Measurements from ENCODE around the gene CAMTA1. TPM values are rescaled to one million over a fixed set of nuclear protein-coding genes. Genes with fewer than 3 reads are reported as not detected.

Gene CAMTA1
- total RNA-seq, 2 donors from 2014 or later, result 76.6 to 85.8 TPM

DNA sequence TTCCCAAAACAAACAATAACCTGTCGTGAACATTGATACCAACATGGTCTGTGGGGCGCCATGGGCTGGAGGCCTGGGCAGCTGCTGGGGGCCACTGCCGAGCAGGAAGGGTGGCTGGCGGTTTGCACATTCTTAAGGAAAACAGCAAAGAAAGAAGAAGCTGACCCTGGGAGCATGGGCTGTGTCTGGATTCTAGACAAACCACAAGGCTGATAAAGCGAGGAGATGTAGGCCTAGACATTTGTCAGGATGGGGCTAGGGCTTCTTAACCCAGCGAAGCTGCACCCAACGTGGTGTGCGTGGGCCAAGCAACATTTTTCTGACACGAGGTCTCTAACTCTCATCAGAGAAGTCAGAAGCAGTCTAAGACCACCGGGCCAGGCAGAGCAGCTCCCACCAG lies 663.7 kb downstream of the CAMTA1 start:
- intact Hi-C loops (cut with DNase I, micrococcal nuclease), result loop anchor here in 1 of 2 donors (10.0 kb wide), 1 partner anchor 196 kb away; no protein-coding TSS in a partner anchor
- ATAC-seq, result no peak
- DNase-seq, result no peak

DNA sequence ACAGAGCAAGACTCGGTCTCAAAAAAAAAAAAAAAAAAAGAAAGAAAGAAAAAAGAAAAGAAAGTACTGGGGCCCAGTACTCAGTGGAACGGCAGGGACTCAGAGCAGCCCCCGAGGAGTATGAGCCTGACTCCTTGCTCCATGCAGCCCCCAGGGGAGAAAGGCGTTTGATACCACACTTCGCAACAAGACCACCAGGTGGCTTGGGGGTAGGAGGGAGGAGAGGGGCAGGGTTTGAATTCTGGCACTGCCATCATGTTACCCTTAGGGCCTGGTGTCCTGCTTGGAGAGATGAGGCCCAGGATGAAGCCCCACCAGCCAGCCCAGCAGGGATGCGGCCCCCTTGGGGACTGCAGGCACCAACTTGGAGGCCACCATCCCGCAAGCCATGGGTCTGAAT lies 664.5 kb downstream of the CAMTA1 start:
- intact Hi-C loops (cut with DNase I, micrococcal nuclease), result loop anchor here in 1 of 2 donors (10.0 kb wide), 1 partner anchor 195 kb away; no protein-coding TSS in a partner anchor
- ATAC-seq (no peak), DNase-seq (no peak)

DNA sequence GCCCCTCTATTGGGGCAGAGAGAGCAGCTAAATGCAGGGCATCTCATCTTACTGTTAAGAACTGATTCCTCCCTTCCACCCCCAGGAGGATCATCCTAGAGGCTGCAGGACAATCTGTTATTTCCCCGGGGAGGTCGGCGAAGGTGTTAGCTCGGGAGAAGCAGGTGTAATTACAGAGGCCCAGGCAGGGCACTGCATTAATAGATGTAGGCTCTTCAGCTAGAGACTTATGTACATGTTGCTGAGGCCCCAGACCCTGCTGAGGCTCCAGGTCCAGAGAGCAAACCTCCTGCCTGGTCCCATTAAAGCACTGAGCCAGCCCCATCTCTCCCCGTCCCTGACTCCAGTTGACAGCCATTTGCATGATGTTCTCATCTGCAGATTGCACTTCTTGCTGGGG lies 665.6 kb downstream of the CAMTA1 start:
- DNase-seq, result no peak
- intact Hi-C loops (cut with DNase I, micrococcal nuclease), result no loop called here
- no peak for ATAC-seq

DNA sequence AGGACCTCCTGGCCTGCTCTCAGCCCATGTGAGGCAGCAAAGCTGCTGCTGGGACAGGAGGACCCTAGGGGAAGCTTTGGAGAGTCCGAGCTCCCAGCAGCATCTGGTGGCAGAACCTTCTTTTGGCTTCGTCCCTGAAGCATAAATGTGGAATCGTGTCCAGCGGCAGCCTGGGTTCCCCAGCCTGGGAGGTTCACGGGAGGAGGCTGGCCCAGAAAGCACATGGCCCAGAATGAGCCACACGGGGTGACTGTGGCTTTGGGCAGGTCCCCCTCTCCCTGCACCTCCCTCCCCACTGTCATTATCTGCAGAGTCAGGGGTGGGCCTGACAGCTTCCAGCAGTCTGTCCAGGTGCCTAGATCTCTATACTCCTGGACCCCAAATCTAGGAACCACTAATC lies 667.8 kb downstream of the CAMTA1 start:
- ATAC-seq (no peak), DNase-seq (no peak)
- intact Hi-C loops (cut with DNase I, micrococcal nuclease), result no loop called here

DNA sequence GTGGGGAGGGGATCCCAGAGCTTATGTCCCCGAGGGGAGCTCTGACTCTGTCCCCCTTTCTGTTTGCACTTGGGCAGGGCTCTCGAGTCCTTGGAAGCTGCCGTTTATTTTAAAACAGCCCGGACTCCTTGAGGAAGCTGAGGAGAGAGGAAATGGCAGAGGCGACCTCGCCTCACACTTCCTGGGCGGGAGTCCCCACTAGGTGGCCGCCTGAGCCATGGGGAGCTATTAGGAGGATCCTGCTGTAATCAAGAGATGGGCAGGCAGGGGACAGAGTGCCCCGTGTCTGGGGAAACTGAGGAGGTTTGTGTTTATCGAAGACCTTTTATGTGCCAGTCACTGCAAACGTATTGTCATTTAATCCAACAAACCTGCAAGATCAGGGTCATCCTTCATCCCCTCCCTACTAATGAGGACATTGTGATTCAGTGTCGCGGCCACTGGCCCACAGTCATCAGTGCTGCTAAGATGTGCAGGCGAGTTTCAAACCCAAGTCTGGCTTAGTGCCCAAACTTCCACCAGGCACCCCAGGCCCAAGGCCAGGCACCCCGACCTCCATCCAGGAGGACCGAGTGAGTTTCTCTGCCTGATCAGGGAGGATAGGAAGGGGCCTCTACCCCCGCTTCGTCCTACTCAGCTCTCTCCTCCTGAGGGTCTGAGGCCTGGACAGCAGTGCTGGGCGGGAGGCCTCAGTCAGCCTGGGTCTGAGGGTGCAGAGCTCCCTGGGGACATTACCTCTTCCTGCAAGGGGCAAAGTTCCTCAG lies 669.0 kb downstream of the CAMTA1 start:
- DNase-seq (peak in 1 of 2 donors; percentile 30), ATAC-seq (peak; percentile 53)
- intact Hi-C loops (cut with DNase I, micrococcal nuclease), result no loop called here

- intact Hi-C loops (cut with DNase I, micrococcal nuclease), result no loop called here
- no peak for ATAC-seq
- DNase-seq, result no peak
These were observed 669.9 kb downstream of the CAMTA1 start for GRCh38 chr1:7454895-7455784.

- DNase-seq (no peak), ATAC-seq (no peak)
These were observed 670.8 kb downstream of the CAMTA1 start for GRCh38 chr1:7455796-7456721.

DNA sequence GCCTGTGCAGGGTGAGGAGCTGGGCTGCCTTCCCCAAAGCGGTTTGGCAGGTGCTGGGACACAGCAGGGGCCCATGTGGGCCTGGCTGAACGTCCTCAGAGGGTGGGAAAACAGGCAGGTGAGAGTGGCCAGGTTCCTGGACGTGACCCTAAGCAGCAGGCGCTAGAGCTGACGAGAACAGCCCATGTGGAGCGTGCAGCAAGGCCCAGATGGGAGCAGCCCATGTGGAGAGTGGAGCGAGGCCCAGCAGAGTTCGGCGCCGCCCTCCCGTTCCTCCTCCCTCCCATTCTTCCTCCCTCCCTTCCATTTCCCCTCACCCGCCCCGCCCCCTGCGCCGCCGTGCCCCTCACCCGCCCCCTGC lies 671.4 kb downstream of the CAMTA1 start:
- no peak for DNase-seq
- intact Hi-C loops (cut with DNase I, micrococcal nuclease), result no loop called here

More at GRCh38 chr1:7455796-7456721, 670.8 kb downstream of the CAMTA1 start:
- intact Hi-C loops (cut with DNase I, micrococcal nuclease), result no loop called here

DNA sequence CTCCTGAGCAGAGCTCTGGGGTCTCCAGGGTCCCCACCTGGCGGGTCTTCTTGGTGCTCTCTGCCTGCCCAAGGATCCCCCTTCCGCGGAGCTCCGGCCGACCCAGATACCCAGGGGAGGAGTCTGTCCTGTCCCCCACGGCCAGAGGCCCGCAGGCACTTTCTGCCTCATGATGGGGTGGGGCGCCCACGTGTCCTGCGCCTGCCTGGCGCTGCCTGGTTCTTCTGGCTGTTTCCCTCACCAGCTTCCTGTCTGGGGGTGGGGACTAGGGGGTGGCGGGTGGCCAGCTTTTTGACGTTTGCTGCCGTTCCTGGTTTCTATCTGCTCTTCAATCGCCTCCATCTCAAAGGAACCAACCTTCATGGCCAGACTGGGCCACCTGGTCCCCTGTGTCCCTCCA lies 672.6 kb downstream of the CAMTA1 start:
- no peak for DNase-seq

More for the DNA sequence above, 671.4 kb downstream of the CAMTA1 start:
- no peak for ATAC-seq

GRCh38 chr1:7458946-7459345 lies 673.7 kb downstream of the CAMTA1 start:
- no peak for ATAC-seq
- DNase-seq, result no peak
- intact Hi-C loops (cut with DNase I, micrococcal nuclease), result no loop called here

More for the DNA sequence above, 672.6 kb downstream of the CAMTA1 start:
- intact Hi-C loops (cut with DNase I, micrococcal nuclease), result no loop called here
- no peak for ATAC-seq

DNA sequence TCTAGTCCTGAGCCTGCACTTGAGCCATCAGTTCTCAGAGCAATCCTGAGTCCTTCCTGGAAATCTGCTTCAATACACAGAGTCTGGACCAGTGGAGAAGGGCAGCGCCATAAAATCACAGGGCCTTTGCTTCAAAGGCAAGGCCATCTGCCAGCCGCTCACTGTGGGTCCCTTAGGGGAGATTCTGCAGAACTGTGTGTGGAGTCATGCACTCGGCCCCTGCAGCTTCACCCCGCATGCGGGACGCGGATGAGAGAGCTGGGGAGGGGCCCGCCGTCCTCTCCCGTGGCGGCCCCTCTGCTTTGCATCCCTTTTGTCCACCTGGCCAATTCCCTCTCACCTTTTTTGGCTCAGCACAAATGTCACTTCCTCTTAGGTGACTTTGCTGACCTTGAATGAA lies 674.7 kb downstream of the CAMTA1 start:
- intact Hi-C loops (cut with DNase I, micrococcal nuclease), result no loop called here
- DNase-seq (no peak), ATAC-seq (no peak)

DNA sequence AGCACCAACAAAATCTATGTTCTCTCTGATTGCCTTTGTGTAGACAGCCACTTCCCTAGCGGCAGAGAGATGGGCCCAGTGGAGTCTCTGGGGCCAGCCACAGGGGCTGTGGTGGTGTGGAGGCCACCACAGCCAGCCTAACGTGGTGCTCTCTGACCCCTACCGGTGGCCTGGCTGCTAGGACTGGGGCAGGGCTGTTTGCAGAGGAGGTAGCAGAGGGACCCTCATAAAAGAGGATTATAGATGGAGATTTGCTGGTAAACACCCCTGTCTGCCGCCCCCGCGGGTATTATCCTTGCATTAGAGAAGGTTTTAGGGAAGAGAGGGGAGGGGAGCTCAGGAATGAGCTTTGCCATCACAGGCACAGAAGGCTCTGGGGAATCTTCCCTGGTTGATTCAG lies 675.6 kb downstream of the CAMTA1 start:
- intact Hi-C loops (cut with DNase I, micrococcal nuclease), result no loop called here
- DNase-seq, result no peak
- ATAC-seq, result no peak

DNA sequence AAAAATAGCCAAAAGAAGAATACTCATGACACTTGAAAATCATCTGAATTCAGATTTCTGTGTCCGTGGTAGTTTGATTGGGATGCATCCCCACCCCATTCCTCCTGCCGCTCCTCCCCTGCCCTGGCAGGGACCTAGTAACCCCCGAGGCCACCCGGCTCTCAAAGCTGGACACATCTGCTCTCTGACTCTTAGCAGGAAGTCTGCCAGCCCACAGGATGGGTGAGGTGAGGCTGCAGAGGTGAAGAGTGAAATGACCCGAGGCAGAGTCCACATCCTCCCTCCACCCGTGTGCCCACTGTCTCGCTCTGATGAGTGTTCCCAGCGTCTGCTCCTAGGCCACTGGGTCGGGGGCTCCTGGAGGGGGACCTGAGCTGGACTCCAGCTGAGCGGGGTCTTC lies 677.4 kb downstream of the CAMTA1 start:
- DNase-seq, result no peak
- no peak for ATAC-seq
- intact Hi-C loops (cut with DNase I, micrococcal nuclease), result no loop called here

DNA sequence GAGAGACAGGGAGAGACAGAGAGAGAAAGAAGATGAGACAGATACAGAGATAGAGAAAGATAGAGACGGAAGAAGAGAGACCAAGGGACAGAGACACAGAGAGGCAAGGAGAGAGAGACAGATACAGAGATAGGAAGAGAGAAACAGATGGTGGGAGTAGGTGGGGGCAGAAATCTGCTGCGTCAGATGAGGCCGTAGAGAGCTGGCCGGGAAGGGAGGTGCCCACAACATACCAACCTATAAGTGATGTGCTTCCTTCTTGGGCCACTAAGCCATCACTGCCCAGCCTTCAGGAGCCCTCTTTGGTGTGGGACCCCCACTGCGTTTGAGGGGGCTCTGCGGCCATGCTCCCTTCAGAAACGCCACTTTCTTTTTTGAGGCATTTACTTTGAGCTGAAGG lies 678.3 kb downstream of the CAMTA1 start:
- intact Hi-C loops (cut with DNase I, micrococcal nuclease), result no loop called here
- DNase-seq, result no peak
- no peak for ATAC-seq

GRCh38 chr1:7464736-7465135 lies 679.5 kb downstream of the CAMTA1 start:
- no peak for ATAC-seq
- intact Hi-C loops (cut with DNase I, micrococcal nuclease), result no loop called here

GRCh38 chr1:7467476-7468175 lies 682.4 kb downstream of the CAMTA1 start:
- DNase-seq (no peak), ATAC-seq (no peak)
- intact Hi-C loops (cut with DNase I, micrococcal nuclease), result no loop called here

More at GRCh38 chr1:7464736-7465135, 679.5 kb downstream of the CAMTA1 start:
- no peak for DNase-seq

GRCh38 chr1:7468248-7468647 lies 683.0 kb downstream of the CAMTA1 start:
- intact Hi-C loops (cut with DNase I, micrococcal nuclease), result no loop called here
- no peak for ATAC-seq
- no peak for DNase-seq

- intact Hi-C loops (cut with DNase I, micrococcal nuclease), result no loop called here
- ATAC-seq, result no peak
- DNase-seq, result no peak
These were observed 684.1 kb downstream of the CAMTA1 start for GRCh38 chr1:7469255-7469938.
